CD4-positive, alpha-beta memory T cell (primary cell): ENCODE results near the gene SCAF4. TPM values are rescaled to one million over a fixed set of nuclear protein-coding genes. Genes with fewer than 3 reads are reported as not detected.
A peak's percentile ranks its signal among the peaks of the same experiment; 100 is the strongest.

Experiments
- CTCF ChIA-PET: fragments of 350-600 bp; sonication (Branson Sonifier 250); formaldehyde crosslinking; loops from one replicate; lab custom pipeline; 2021; ENCODE audit warnings: inconsistent platforms; ENCODE audit not compliant: partially characterized antibody; lab: Charles Lee
- POLR2A ChIA-PET: fragments of 350-600 bp; sonication (Branson Sonifier 250); formaldehyde crosslinking; loops from one replicate; lab custom pipeline; 2021; ENCODE audit not compliant: partially characterized antibody; lab: Charles Lee
- DNase-seq, 5 donors: peaks; one replicate each; pipeline versions ENCODE4 v3.0.0 to v3.0.0-alpha.2; 2020 to 2022; ENCODE audit warnings: mixed read lengths in 1 of 5
- H3K27ac ChIP-seq: one replicate; pipeline ENCODE4 v1.7.0; 2013; ENCODE audit warnings: low read depth, low read length
- H3K27me3 ChIP-seq: 2 replicates; pipeline ENCODE4 v1.7.0; 2013; ENCODE audit warnings: mild to moderate bottlenecking, low read length, moderate library complexity; ENCODE audit not compliant: insufficient read depth
- H3K36me3 ChIP-seq: 2 replicates; pipeline ENCODE4 v1.7.0; 2013; ENCODE audit warnings: mild to moderate bottlenecking, low read length, moderate library complexity; ENCODE audit not compliant: insufficient read depth
- H3K4me1 ChIP-seq: 2 replicates; pipeline ENCODE4 v1.7.0; 2013; ENCODE audit warnings: mild to moderate bottlenecking, low read length, moderate library complexity; ENCODE audit not compliant: insufficient read depth
- H3K4me3 ChIP-seq, 2 donors: one replicate each; pipeline ENCODE4 v1.7.0; 2013; ENCODE audit warnings: low read length in 2 of 2, mild to moderate bottlenecking in 1 of 2
- H3K9me3 ChIP-seq, 2 donors: one replicate each; pipeline ENCODE4 v1.7.0; 2013; ENCODE audit warnings: low read length in 2 of 2, control low read depth in 1 of 2; ENCODE audit not compliant: control insufficient read depth in 1 of 2
- H3K27ac Mint-ChIP-seq, 7 donors: one replicate each; pipeline ENCODE4 v1.8.0; 2020 to 2021; ENCODE audit warnings: mixed read lengths in 7 of 7, mild to moderate bottlenecking in 6 of 7, inconsistent platforms in 3 of 7, moderate library complexity in 3 of 7
- H3K27me3 Mint-ChIP-seq, 2 donors: one replicate each; pipeline ENCODE4 v1.8.0; 2020 to 2021; ENCODE audit warnings: mixed read lengths in 2 of 2
- H3K36me3 Mint-ChIP-seq, 2 donors: one replicate each; pipeline ENCODE4 v1.8.0; 2020 to 2021; ENCODE audit warnings: mixed read lengths in 2 of 2, inconsistent platforms in 1 of 2, mild to moderate bottlenecking in 1 of 2
- H3K4me1 Mint-ChIP-seq, 4 donors: one replicate each; pipeline ENCODE4 v1.8.0; 2020 to 2021; ENCODE audit warnings: mixed read lengths in 4 of 4, mild to moderate bottlenecking in 1 of 4
- H3K4me3 Mint-ChIP-seq, 8 donors: one replicate each; pipeline ENCODE4 v1.8.0; 2020 to 2021; ENCODE audit warnings: mixed read lengths in 8 of 8, mild to moderate bottlenecking in 7 of 8, moderate library complexity in 6 of 8, inconsistent platforms in 3 of 8
- H3K9me3 Mint-ChIP-seq, 8 donors: one replicate each; pipeline ENCODE4 v1.8.0; 2020 to 2021; ENCODE audit warnings: mixed read lengths in 8 of 8, mild to moderate bottlenecking in 5 of 8, inconsistent platforms in 3 of 8, moderate library complexity in 1 of 8
- intact Hi-C: fragments of 100-400 bp; cut with micrococcal nuclease; formaldehyde crosslinking; loops from one replicate; pipeline ENCODE4 v1.15.1; 2023
- polyA plus RNA-seq, 2 donors: library from polyadenylated mRNA; unstranded; fragments of 300-500 nt; fragmentation: Illumina TruSeq; gene quantifications; one replicate each; pipeline ENCODE4 v1.2.3, GENCODE V29; 2021
- total RNA-seq, 2 experiments: library from RNA; stranded (reverse); gene quantifications; one replicate each; pipeline ENCODE4 v1.2.3, GENCODE V29; 2021

The SCAF4 gene
- total and polyA plus RNA-seq, 4 experiments from 2014 or later, result 4.8 to 64.7 (median 48.9) TPM

DNA sequence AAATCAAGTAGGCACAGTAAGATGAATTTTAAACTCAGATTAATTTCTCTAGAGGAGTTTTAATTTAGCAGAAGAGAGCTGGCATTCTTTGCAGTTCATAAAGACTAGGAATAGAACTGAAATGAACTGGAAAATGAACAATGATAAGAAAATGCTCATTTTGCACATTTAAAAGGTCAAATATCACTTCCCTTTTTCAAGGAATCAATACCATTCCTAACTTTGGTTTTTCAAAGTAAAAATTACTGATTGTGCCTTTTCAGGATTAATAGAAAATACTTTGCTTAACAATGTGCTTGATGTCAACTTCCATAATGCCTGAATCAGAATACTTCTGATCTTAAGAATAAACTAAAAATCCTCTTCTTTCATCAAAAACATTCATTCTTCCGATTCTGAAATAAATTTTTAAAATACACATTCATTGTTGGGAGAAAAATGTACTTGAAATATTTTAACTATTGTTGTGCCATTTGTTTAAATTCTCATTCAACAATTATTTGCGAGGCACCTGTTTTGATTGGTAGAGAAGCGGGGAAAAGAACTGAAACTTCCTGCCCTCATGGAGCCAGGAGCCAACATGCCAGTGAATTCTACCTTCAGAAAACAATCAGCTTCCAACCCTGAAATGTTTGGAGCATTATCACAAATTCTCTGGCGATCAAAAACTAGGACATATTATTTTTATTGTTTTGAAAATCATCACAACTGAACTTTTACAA lies 2.1 kb downstream of the SCAF4 start:
- Mint-ChIP-seq H3K9me3 (no peaks in the 10 kb centered on the region), H3K36me3 (peaks cover 0 to 11% of the 10 kb centered on the region in 2 donors), H3K27me3 (no peaks in the 10 kb centered on the region), H3K4me1 (peaks cover 8 to 19% (median 14%) of the 10 kb centered on the region in 4 donors), H3K27ac (peak overlapping the region in 4 of 7 donors; percentile 36 to 92 (median 84)), H3K4me3 (peak overlapping the region in 6 of 8 donors; percentile 89 to 94 (median 91))
- no peak overlapping the region for H3K27ac ChIP-seq
- POLR2A ChIA-PET, result interaction anchor here (1.5 kb wide), 1 partner anchor 70 kb away, joined by 6 read pairs; no protein-coding TSS in a partner anchor
- H3K36me3 ChIP-seq, result no peaks in the 10 kb centered on the region
- no peaks in the 10 kb centered on the region for H3K9me3 ChIP-seq
- intact Hi-C loops, result loop anchor here (2.0 to 5.0 kb wide), 4 partner anchors 13 to 663 kb away; partner anchors contain the start of gene URB1
- CTCF ChIA-PET, result no interaction called here
- no peak for DNase-seq
- peaks cover 62% of the 10 kb centered on the region for H3K4me1 ChIP-seq
- peak overlapping the region in 1 of 2 donors; percentile 89 for H3K4me3 ChIP-seq
- no peaks in the 10 kb centered on the region for H3K27me3 ChIP-seq

DNA sequence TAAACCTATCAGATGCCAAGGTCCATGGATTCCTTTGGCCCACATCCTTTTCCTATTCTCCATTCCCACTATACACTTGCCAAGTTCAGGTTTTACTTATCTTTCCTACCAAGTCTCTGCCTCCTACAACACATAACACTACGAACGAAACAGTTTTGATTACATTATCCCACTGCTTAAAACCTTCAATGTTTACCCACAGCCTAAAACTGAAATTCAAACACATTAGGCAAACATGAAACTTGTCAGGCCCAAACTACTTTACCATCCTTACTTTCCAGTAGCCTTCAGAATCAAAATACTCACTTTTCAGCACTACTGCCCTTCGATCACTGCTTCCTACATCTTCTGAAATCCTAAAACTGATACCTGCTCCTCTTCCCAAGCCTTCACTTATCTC lies 3.0 kb downstream of the SCAF4 start:
- H3K36me3 ChIP-seq, result no peaks in the 10 kb centered on the region
- H3K4me3 ChIP-seq, result no peak overlapping the region
- H3K4me1 Mint-ChIP-seq, result peaks cover 17 to 27% (median 20%) of the 10 kb centered on the region in 4 donors
- peaks cover 70% of the 10 kb centered on the region for H3K4me1 ChIP-seq
- CTCF ChIA-PET, result no interaction called here
- H3K9me3 ChIP-seq, result no peaks in the 10 kb centered on the region
- no peaks in the 10 kb centered on the region for H3K27me3 ChIP-seq
- H3K36me3 Mint-ChIP-seq, result peaks cover 0 to 11% of the 10 kb centered on the region in 2 donors
- no peaks in the 10 kb centered on the region for H3K9me3 Mint-ChIP-seq
- no peak overlapping the region for H3K27ac Mint-ChIP-seq
- no peaks in the 10 kb centered on the region for H3K27me3 Mint-ChIP-seq
- no peak for DNase-seq
- no peak overlapping the region for H3K27ac ChIP-seq
- H3K4me3 Mint-ChIP-seq, result no peak overlapping the region
- intact Hi-C loops, result no loop called here
- POLR2A ChIA-PET, result no interaction called here

DNA sequence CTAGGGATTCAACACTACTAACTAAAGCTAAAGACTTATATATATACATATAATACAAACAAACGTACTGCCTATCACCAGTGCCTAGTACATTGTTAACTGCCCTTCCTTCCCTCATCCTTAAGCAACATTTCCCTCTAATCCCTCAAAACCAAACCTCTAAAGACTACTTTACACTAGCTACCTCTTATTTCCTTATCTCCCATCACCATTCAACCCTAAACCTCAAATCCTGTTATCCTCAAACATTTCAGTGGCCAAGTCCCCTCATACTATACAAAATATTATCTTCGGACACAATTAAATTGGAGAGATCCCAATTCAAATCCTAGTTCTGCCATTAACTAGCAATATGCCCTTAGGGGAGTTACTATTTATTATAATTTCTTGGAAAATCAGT lies 3.7 kb downstream of the SCAF4 start:
- peaks cover 0 to 11% of the 10 kb centered on the region in 2 donors for H3K36me3 Mint-ChIP-seq
- no peaks in the 10 kb centered on the region for H3K9me3 ChIP-seq
- no peak overlapping the region for H3K4me3 ChIP-seq
- no peak overlapping the region for H3K27ac ChIP-seq
- H3K27me3 Mint-ChIP-seq, result no peaks in the 10 kb centered on the region
- CTCF ChIA-PET, result interaction anchor here (0.6 kb wide), 1 partner anchor 19 kb away, joined by 3 read pairs; no protein-coding TSS in a partner anchor
- no peak overlapping the region for H3K27ac Mint-ChIP-seq
- H3K27me3 ChIP-seq, result no peaks in the 10 kb centered on the region
- intact Hi-C loops, result no loop called here
- POLR2A ChIA-PET, result no interaction called here
- peaks cover 70% of the 10 kb centered on the region for H3K4me1 ChIP-seq
- DNase-seq, result no peak
- peaks cover 23 to 33% (median 25%) of the 10 kb centered on the region in 4 donors for H3K4me1 Mint-ChIP-seq
- no peaks in the 10 kb centered on the region for H3K9me3 Mint-ChIP-seq
- no peak overlapping the region for H3K4me3 Mint-ChIP-seq
- H3K36me3 ChIP-seq, result no peaks in the 10 kb centered on the region

DNA sequence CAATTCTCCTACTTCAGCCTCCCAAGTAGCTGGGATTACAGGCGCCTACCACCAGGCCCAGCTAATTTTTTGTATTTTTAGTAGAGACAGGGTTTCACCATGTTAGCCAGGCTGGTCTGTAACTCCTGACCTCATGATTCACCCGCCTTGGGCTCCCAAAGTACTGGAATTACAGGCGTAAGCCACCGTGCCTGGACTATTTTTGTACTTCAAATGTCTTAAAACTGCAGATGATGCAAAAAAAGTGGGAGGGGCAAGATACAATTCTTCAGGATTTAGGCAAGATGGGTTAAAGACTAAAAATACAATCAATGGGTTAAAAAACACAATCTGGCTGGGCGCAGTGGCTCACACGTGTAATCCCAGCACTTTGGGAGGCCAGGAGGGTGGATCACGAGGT lies 4.7 kb downstream of the SCAF4 start:
- ChIA-PET CTCF (no interaction called here), POLR2A (no interaction called here)
- no peak for DNase-seq
- no peaks in the 10 kb centered on the region for H3K27me3 ChIP-seq
- peaks cover 72% of the 10 kb centered on the region for H3K4me1 ChIP-seq
- intact Hi-C loops, result no loop called here
- no peaks in the 10 kb centered on the region for H3K9me3 ChIP-seq
- Mint-ChIP-seq H3K4me3 (peak overlapping the region in 3 of 8 donors; percentile 14 to 63 (median 53)), H3K27ac (no peak overlapping the region), H3K27me3 (no peaks in the 10 kb centered on the region), H3K4me1 (peaks cover 25 to 40% (median 25%) of the 10 kb centered on the region in 4 donors), H3K9me3 (no peaks in the 10 kb centered on the region), H3K36me3 (peaks cover 0 to 11% of the 10 kb centered on the region in 2 donors)
- no peak overlapping the region for H3K27ac ChIP-seq
- no peak overlapping the region for H3K4me3 ChIP-seq
- H3K36me3 ChIP-seq, result no peaks in the 10 kb centered on the region

DNA sequence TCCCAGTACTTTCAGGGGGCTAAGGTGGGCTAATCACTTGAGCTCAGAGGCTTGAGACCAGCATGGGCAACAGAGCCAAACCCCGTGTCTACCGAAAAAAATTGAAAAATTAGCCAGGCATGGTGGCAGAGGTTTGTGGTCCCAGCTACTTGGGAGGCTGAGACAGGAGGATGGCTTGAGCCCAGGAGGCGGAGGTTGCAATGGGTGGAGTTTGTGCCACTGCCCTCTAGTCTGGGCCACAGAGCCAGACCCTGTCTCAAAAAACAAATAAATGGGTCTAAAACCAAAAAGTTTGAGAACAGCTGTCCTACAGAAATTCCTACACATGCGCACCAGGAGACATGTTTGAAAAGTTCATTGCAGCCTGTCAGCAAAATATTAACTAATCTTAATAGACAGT lies 5.5 kb downstream of the SCAF4 start:
- Histone ChIP-seq H3K4me1 (peaks cover 80% of the 10 kb centered on the region), H3K27me3 (no peaks in the 10 kb centered on the region), H3K9me3 (no peaks in the 10 kb centered on the region), H3K4me3 (no peak overlapping the region), H3K27ac (no peak overlapping the region), H3K36me3 (no peaks in the 10 kb centered on the region)
- H3K27me3 Mint-ChIP-seq, result no peaks in the 10 kb centered on the region
- peak overlapping the region in 1 of 8 donors; percentile 31 for H3K4me3 Mint-ChIP-seq
- H3K27ac Mint-ChIP-seq, result no peak overlapping the region
- H3K9me3 Mint-ChIP-seq, result no peaks in the 10 kb centered on the region
- no peak for DNase-seq
- POLR2A ChIA-PET, result no interaction called here
- intact Hi-C loops, result no loop called here
- H3K4me1 Mint-ChIP-seq, result peaks cover 27 to 48% (median 31%) of the 10 kb centered on the region in 4 donors
- peaks cover 0 to 12% of the 10 kb centered on the region in 2 donors for H3K36me3 Mint-ChIP-seq
- CTCF ChIA-PET, result no interaction called here

DNA sequence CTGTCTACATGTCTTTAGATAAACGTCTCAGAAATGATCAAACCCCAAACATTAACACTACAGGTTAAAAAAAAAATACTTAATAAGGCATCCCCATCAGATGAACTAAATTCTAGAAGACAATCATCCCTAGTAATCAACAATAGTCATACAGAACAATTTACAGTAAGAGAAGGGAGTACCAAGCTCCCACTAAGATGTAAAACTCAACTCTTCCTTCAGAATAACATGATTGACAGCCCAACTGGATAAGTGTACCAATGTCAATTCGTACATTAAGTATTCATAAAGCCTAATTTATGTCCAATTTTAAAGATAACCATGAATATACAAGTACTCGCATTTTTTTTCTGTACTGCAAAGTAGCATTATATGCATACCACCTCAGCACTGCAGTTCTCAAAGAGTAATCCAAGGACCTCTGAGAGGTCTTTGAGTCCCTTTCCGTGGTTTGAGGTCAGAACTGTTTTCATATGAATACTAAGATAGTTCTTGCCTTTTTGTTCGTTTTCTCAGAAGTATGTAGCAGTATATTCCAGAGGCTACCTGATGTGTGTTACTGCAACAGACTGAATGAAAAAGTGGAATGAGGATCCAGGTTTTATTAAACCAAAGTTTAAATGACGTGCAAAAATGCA lies 6.6 kb downstream of the SCAF4 start:
- no peak overlapping the region for H3K4me3 ChIP-seq
- no peak for DNase-seq
- H3K27me3 ChIP-seq, result no peaks in the 10 kb centered on the region
- peaks cover 87% of the 10 kb centered on the region for H3K4me1 ChIP-seq
- H3K27me3 Mint-ChIP-seq, result no peaks in the 10 kb centered on the region
- peaks cover 34 to 55% (median 39%) of the 10 kb centered on the region in 4 donors for H3K4me1 Mint-ChIP-seq
- peak overlapping the region in 6 of 8 donors; percentile 2 to 67 (median 36) for H3K4me3 Mint-ChIP-seq
- intact Hi-C loops, result no loop called here
- peak overlapping the region in 2 of 7 donors; percentile 41 to 62 for H3K27ac Mint-ChIP-seq
- H3K27ac ChIP-seq, result no peak overlapping the region
- no peaks in the 10 kb centered on the region for H3K36me3 ChIP-seq
- ChIA-PET CTCF (no interaction called here), POLR2A (no interaction called here)
- H3K9me3 ChIP-seq, result no peaks in the 10 kb centered on the region
- H3K9me3 Mint-ChIP-seq, result no peaks in the 10 kb centered on the region
- peaks cover 0 to 7% of the 10 kb centered on the region in 2 donors for H3K36me3 Mint-ChIP-seq

DNA sequence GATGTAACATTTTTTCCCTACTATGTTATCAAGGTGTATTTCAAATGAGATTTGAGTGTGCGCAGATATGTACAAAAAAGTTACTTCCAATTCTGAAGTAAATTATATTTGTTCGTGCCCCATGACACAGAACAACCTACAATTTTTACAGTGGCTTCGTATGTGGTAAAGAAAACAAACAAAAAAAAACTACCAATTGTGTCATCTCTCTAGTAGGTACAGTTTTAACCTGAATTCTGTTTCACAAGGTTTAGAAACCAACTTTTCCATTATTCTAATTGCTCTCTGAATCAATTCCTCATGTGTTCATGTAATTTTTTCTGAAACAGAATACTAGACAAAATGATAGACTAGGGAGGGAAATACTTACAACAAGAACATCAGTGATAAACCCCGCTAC lies 7.4 kb downstream of the SCAF4 start:
- POLR2A ChIA-PET, result no interaction called here
- H3K9me3 Mint-ChIP-seq, result no peaks in the 10 kb centered on the region

More for the DNA sequence above, 7.4 kb downstream of the SCAF4 start:
- no peaks in the 10 kb centered on the region for H3K27me3 ChIP-seq
- Mint-ChIP-seq H3K36me3 (peaks cover 5 to 7% of the 10 kb centered on the region in 2 donors), H3K27ac (no peak overlapping the region), H3K27me3 (no peaks in the 10 kb centered on the region), H3K4me1 (peaks cover 37 to 56% (median 45%) of the 10 kb centered on the region in 4 donors), H3K4me3 (peak overlapping the region in 4 of 8 donors; percentile 2 to 67 (median 50))
- peaks cover 82% of the 10 kb centered on the region for H3K4me1 ChIP-seq
- no peak overlapping the region for H3K27ac ChIP-seq
- intact Hi-C loops, result no loop called here
- CTCF ChIA-PET, result no interaction called here
- DNase-seq, result no peak
- no peaks in the 10 kb centered on the region for H3K36me3 ChIP-seq
- no peaks in the 10 kb centered on the region for H3K9me3 ChIP-seq
- H3K4me3 ChIP-seq, result no peak overlapping the region
